Measurements from ENCODE around the gene APLF. TPM values are rescaled to one million over a fixed set of nuclear protein-coding genes. Genes with fewer than 3 reads are reported as not detected.

APLF gene
- total RNA-seq, 2 experiments from 2014 or later, result 6.1 to 7.6 TPM

GRCh38 chr2:68418419-68418818, 49.0 kb upstream of the APLF start:
- Histone ChIP-seq H2AFZ (ENCODE audit: low read length) (peak overlapping the region; percentile 94), H3K9me2 (ENCODE audit: insufficient read depth, low read length) (no peaks in the 10 kb centered on the region), H3K9me3 (ENCODE audit: low read length) (peaks cover 29% of the 10 kb centered on the region), H3K4me1 (ENCODE audit: insufficient read depth, low read length, poor library complexity, severe bottlenecking) (peaks cover 67% of the 10 kb centered on the region), H3K4me3 (ENCODE audit: low read depth, low read length, poor library complexity, severe bottlenecking) (peak overlapping the region; percentile 1), H3K36me3 (ENCODE audit: insufficient read depth, low read length) (peaks cover 14% of the 10 kb centered on the region), H3K79me2 (ENCODE audit: insufficient read depth, low read depth, low read length) (no peaks in the 10 kb centered on the region), H3K4me2 (ENCODE audit: low read length) (peak overlapping the region; percentile 49), H3K27ac (ENCODE audit: low read depth, low read length, poor library complexity, severe bottlenecking) (peak overlapping the region; percentile 38), H4K20me1 (ENCODE audit: insufficient read depth, low read length) (no peaks in the 10 kb centered on the region)
- POLR2A ChIA-PET, result interaction anchor here (1.2 to 11.7 kb wide), 4 partner anchors 9 to 119 kb away, joined by 3 to 103 read pairs (median 19); partner anchors contain the start of gene PLEK
- intact Hi-C loops (cut with micrococcal nuclease; ENCODE audit: unreplicated experiment), result no loop called here
- CTCF ChIA-PET (ENCODE audit: unreplicated experiment), result interaction anchor here (1.4 kb wide), 1 partner anchor 23 kb away, joined by 4 read pairs; no protein-coding TSS in a partner anchor
- no peak for DNase-seq (ENCODE audit: low spot score)
- no TSS peak for BruUV-seq (replicated peaks)
- TF ChIP-seq, protein P1, sequence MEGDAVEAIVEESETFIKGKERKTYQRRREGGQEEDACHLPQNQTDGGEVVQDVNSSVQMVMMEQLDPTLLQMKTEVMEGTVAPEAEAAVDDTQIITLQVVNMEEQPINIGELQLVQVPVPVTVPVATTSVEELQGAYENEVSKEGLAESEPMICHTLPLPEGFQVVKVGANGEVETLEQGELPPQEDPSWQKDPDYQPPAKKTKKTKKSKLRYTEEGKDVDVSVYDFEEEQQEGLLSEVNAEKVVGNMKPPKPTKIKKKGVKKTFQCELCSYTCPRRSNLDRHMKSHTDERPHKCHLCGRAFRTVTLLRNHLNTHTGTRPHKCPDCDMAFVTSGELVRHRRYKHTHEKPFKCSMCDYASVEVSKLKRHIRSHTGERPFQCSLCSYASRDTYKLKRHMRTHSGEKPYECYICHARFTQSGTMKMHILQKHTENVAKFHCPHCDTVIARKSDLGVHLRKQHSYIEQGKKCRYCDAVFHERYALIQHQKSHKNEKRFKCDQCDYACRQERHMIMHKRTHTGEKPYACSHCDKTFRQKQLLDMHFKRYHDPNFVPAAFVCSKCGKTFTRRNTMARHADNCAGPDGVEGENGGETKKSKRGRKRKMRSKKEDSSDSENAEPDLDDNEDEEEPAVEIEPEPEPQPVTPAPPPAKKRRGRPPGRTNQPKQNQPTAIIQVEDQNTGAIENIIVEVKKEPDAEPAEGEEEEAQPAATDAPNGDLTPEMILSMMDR (conservative IDR thresholded peaks at IDR 0.05; ENCODE audit: low read length), result no peak
- TF ChIP-seq EZH2phosphoT487 (IDR thresholded peaks at IDR 0.05; ENCODE audit: borderline replicate concordance, low read depth, low read length), result no peak

- ChIA-PET CTCF (ENCODE audit: unreplicated experiment) (interaction anchor here (0.8 to 1.4 kb wide), 2 partner anchors 21 to 23 kb away, joined by 4 to 5 read pairs; no protein-coding TSS in a partner anchor), POLR2A (interaction anchor here (0.9 to 11.7 kb wide), 6 partner anchors 8 to 120 kb away, joined by 3 to 103 read pairs (median 12); partner anchors contain the start of gene PLEK)
- H3K4me2 ChIP-seq (ENCODE audit: low read length), result peak overlapping the region; percentile 49
- peak overlapping the region; percentile 94 for H2AFZ ChIP-seq (ENCODE audit: low read length)
- peaks cover 29% of the 10 kb centered on the region for H3K9me3 ChIP-seq (ENCODE audit: low read length)
- TF ChIP-seq, protein P1 (conservative IDR thresholded peaks at IDR 0.05; ENCODE audit: low read length), result peak; percentile 49
- TF ChIP-seq EZH2phosphoT487 (IDR thresholded peaks at IDR 0.05; ENCODE audit: borderline replicate concordance, low read depth, low read length), result no peak
- intact Hi-C loops (cut with micrococcal nuclease; ENCODE audit: unreplicated experiment), result no loop called here
- DNase-seq (ENCODE audit: low spot score), result peak; percentile 71
- peaks cover 67% of the 10 kb centered on the region for H3K4me1 ChIP-seq (ENCODE audit: insufficient read depth, low read length, poor library complexity, severe bottlenecking)
- peak overlapping the region; percentile 1 for H3K4me3 ChIP-seq (ENCODE audit: low read depth, low read length, poor library complexity, severe bottlenecking)
- H3K79me2 ChIP-seq (ENCODE audit: insufficient read depth, low read depth, low read length), result no peaks in the 10 kb centered on the region
- H3K9me2 ChIP-seq (ENCODE audit: insufficient read depth, low read length), result no peaks in the 10 kb centered on the region
- H4K20me1 ChIP-seq (ENCODE audit: insufficient read depth, low read length), result no peaks in the 10 kb centered on the region
- BruUV-seq (replicated peaks), result no TSS peak
- H3K27ac ChIP-seq (ENCODE audit: low read depth, low read length, poor library complexity, severe bottlenecking), result peak overlapping the region; percentile 38
- H3K36me3 ChIP-seq (ENCODE audit: insufficient read depth, low read length), result peaks cover 14% of the 10 kb centered on the region
Observed at GRCh38 chr2:68418855-68419254, 48.5 kb upstream of the APLF start.

Data from OCI-LY7 (cell line).